ENCODE measurements around the gene UBL5. TPM values are rescaled to one million over a fixed set of nuclear protein-coding genes. Genes with fewer than 3 reads are reported as not detected.
"Not testable (repeated sequence)": the region's sequence is repeated elsewhere in the genome, so short reads cannot be mapped to it uniquely, and the experiment has no call there.

Gene UBL5
- polyA plus RNA-seq, 4 donors = 282 to 1,357 (median 757) TPM

DNA sequence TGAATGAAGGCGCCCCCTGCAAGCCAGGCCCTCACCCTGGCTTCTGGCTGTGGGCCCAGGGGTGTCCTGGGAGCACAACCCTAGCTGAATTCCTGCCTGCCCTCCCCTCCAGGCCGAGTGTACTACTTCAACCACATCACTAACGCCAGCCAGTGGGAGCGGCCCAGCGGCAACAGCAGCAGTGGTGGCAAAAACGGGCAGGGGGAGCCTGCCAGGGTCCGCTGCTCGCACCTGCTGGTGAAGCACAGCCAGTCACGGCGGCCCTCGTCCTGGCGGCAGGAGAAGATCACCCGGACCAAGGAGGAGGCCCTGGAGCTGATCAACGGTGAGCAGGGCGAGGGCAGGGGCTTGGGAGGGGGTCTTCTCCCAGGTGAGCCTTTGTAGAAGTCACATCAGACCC is 10.6 kb downstream of the UBL5 start:
- Histone ChIP-seq H3K27ac (ENCODE audit: low read depth in 1 of 3, low read length in 2 of 3) (no peak overlapping the region), H3K9me3 (ENCODE audit: control insufficient read depth in 2 of 2, insufficient read depth in 1 of 2, low read depth in 1 of 2, low read length in 1 of 2) (peaks cover 0 to 1% of the 10 kb centered on the region in 2 donors), H3K4me3 (ENCODE audit: low read depth in 1 of 3, low read length in 3 of 3) (no peak overlapping the region), H3K27me3 (ENCODE audit: control insufficient read depth in 3 of 3, insufficient read depth in 3 of 3, low read length in 3 of 3) (no peaks in the 10 kb centered on the region), H3K36me3 (ENCODE audit: control insufficient read depth in 3 of 3, insufficient read depth in 2 of 3, low read depth in 1 of 3, low read length in 3 of 3) (peaks cover 0 to 53% (median 15%) of the 10 kb centered on the region in 3 donors), H3K4me1 (ENCODE audit: control insufficient read depth in 3 of 3, insufficient read depth in 2 of 3, low read depth in 1 of 3, low read length in 2 of 3) (peaks cover 0 to 8% (median 3%) of the 10 kb centered on the region in 3 donors)
- DNase-seq (no peak), FAIRE-seq (no peak)
- 95 to 97% (median 96%) methylated on average over 15 of the region's 15 CpGs for WGBS, 3 donors

GRCh38 chr19:9839415-9839814 is 11.7 kb downstream of the UBL5 start:
- DNase-seq (no peak), FAIRE-seq (no peak)
- Histone ChIP-seq H3K36me3 (ENCODE audit: control insufficient read depth in 3 of 3, insufficient read depth in 2 of 3, low read depth in 1 of 3, low read length in 3 of 3) (peaks cover 0 to 64% (median 15%) of the 10 kb centered on the region in 3 donors), H3K27ac (ENCODE audit: low read depth in 1 of 3, low read length in 2 of 3) (no peak overlapping the region), H3K4me3 (ENCODE audit: low read depth in 1 of 3, low read length in 3 of 3) (no peak overlapping the region), H3K27me3 (ENCODE audit: control insufficient read depth in 3 of 3, insufficient read depth in 3 of 3, low read length in 3 of 3) (no peaks in the 10 kb centered on the region), H3K4me1 (ENCODE audit: control insufficient read depth in 3 of 3, insufficient read depth in 2 of 3, low read depth in 1 of 3, low read length in 2 of 3) (peaks cover 0 to 8% (median 3%) of the 10 kb centered on the region in 3 donors), H3K9me3 (ENCODE audit: control insufficient read depth in 2 of 2, insufficient read depth in 1 of 2, low read depth in 1 of 2, low read length in 1 of 2) (peaks cover 0 to 4% of the 10 kb centered on the region in 2 donors)
- 79 to 91% (median 89%) methylated on average over 1 of the region's 1 CpG for WGBS, 3 donors

DNA sequence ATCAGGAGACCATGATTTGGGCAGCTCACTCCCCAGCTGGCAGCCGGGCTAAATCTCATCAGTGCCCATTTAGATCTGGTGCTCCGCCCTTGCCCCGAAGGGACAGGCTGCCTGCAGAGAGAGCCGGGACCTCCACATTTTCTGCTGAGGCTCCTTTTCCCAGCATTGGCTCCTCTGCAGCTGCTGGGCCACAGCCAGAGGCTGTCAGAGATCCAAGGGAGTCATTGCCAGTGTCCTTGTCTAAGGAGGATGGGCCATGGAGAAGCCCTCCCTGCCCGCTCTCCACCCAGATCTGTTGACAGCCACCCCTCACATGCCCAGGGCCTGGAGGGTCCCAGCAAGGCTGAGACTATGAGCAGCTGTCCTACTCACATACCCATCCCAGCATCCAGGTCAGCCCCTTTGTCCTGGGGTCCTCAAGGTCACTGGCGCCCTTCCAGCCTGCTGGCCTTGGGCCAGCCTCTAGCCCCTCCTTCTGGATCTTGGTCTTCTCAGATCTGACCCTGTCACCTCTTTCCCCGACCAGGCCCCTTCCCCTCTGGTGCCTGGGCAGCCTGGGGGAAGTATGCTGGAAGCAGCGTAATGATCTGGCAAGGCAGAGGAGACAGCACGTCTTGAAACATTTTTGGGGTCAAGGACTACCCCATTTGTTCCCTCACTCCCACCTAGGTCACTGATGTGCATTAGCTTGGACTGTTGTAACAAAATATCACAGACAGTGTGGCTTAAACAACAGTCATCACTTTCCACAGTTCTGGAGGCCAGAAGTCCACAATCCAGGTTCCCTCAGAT is 15.3 kb downstream of the UBL5 start:
- Histone ChIP-seq H3K27me3 (ENCODE audit: control insufficient read depth in 3 of 3, insufficient read depth in 3 of 3, low read length in 3 of 3) (no peaks in the 10 kb centered on the region), H3K36me3 (ENCODE audit: control insufficient read depth in 3 of 3, insufficient read depth in 2 of 3, low read depth in 1 of 3, low read length in 3 of 3) (peaks cover 0 to 87% (median 19%) of the 10 kb centered on the region in 3 donors), H3K4me1 (ENCODE audit: control insufficient read depth in 3 of 3, insufficient read depth in 2 of 3, low read depth in 1 of 3, low read length in 2 of 3) (no peaks in the 10 kb centered on the region), H3K9me3 (ENCODE audit: control insufficient read depth in 2 of 2, insufficient read depth in 1 of 2, low read depth in 1 of 2, low read length in 1 of 2) (peaks cover 0 to 4% of the 10 kb centered on the region in 2 donors), H3K27ac (ENCODE audit: low read depth in 1 of 3, low read length in 2 of 3) (no peak overlapping the region), H3K4me3 (ENCODE audit: low read depth in 1 of 3, low read length in 3 of 3) (no peak overlapping the region)
- WGBS, 3 donors = 89 to 99% (median 98%) methylated on average over 9 of the region's 9 CpGs
- DNase-seq = no peak
- no peak for FAIRE-seq

GRCh38 chr19:9843626-9844273 is 16.0 kb downstream of the UBL5 start:
- 96 to 97% (median 96%) methylated on average over 12 of the region's 12 CpGs for WGBS, 3 donors
- DNase-seq; H3K4me1 ChIP-seq (ENCODE audit: control insufficient read depth in 3 of 3, insufficient read depth in 2 of 3, low read depth in 1 of 3, low read length in 2 of 3); H3K4me3 ChIP-seq (ENCODE audit: low read depth in 1 of 3, low read length in 3 of 3); H3K9me3 ChIP-seq (ENCODE audit: control insufficient read depth in 2 of 2, insufficient read depth in 1 of 2, low read depth in 1 of 2, low read length in 1 of 2); FAIRE-seq; H3K27ac ChIP-seq (ENCODE audit: low read depth in 1 of 3, low read length in 2 of 3); H3K27me3 ChIP-seq (ENCODE audit: control insufficient read depth in 3 of 3, insufficient read depth in 3 of 3, low read length in 3 of 3): not testable (repeated sequence)
- H3K36me3 ChIP-seq (ENCODE audit: control insufficient read depth in 3 of 3, insufficient read depth in 2 of 3, low read depth in 1 of 3, low read length in 3 of 3) = peaks cover 1 to 87% (median 17%) of the 10 kb centered on the region in 3 donors

- peak in 1 of 2 donors; percentile 14 for DNase-seq
- Histone ChIP-seq H3K4me3 (ENCODE audit: low read depth in 1 of 3, low read length in 3 of 3) (no peak overlapping the region), H3K36me3 (ENCODE audit: control insufficient read depth in 3 of 3, insufficient read depth in 2 of 3, low read depth in 1 of 3, low read length in 3 of 3) (peaks cover 8 to 80% (median 11%) of the 10 kb centered on the region in 3 donors), H3K4me1 (ENCODE audit: control insufficient read depth in 3 of 3, insufficient read depth in 2 of 3, low read depth in 1 of 3, low read length in 2 of 3) (no peaks in the 10 kb centered on the region), H3K27ac (ENCODE audit: low read depth in 1 of 3, low read length in 2 of 3) (no peak overlapping the region), H3K9me3 (ENCODE audit: control insufficient read depth in 2 of 2, insufficient read depth in 1 of 2, low read depth in 1 of 2, low read length in 1 of 2) (peaks cover 0 to 4% of the 10 kb centered on the region in 2 donors), H3K27me3 (ENCODE audit: control insufficient read depth in 3 of 3, insufficient read depth in 3 of 3, low read length in 3 of 3) (no peaks in the 10 kb centered on the region)
- no peak for FAIRE-seq
- 67 to 77% (median 67%) methylated on average over 12 to 13 of the region's 13 CpGs for WGBS, 3 donors
These were observed 19.5 kb downstream of the UBL5 start for GRCh38 chr19:9847087-9847671.

- FAIRE-seq = no peak
- peaks cover 6 to 71% (median 8%) of the 10 kb centered on the region in 3 donors for H3K36me3 ChIP-seq (ENCODE audit: control insufficient read depth in 3 of 3, insufficient read depth in 2 of 3, low read depth in 1 of 3, low read length in 3 of 3)
- no peaks in the 10 kb centered on the region for H3K27me3 ChIP-seq (ENCODE audit: control insufficient read depth in 3 of 3, insufficient read depth in 3 of 3, low read length in 3 of 3)
- no peak for DNase-seq
- no peak overlapping the region for H3K27ac ChIP-seq (ENCODE audit: low read depth in 1 of 3, low read length in 2 of 3)
- peaks cover 0 to 4% of the 10 kb centered on the region in 2 donors for H3K9me3 ChIP-seq (ENCODE audit: control insufficient read depth in 2 of 2, insufficient read depth in 1 of 2, low read depth in 1 of 2, low read length in 1 of 2)
- no peaks in the 10 kb centered on the region for H3K4me1 ChIP-seq (ENCODE audit: control insufficient read depth in 3 of 3, insufficient read depth in 2 of 3, low read depth in 1 of 3, low read length in 2 of 3)
- 65 to 94% (median 75%) methylated on average over 3 to 4 of the region's 4 CpGs for WGBS, 3 donors
- H3K4me3 ChIP-seq (ENCODE audit: low read depth in 1 of 3, low read length in 3 of 3) = no peak overlapping the region
These were observed 20.3 kb downstream of the UBL5 start for GRCh38 chr19:9848060-9848459.

DNA sequence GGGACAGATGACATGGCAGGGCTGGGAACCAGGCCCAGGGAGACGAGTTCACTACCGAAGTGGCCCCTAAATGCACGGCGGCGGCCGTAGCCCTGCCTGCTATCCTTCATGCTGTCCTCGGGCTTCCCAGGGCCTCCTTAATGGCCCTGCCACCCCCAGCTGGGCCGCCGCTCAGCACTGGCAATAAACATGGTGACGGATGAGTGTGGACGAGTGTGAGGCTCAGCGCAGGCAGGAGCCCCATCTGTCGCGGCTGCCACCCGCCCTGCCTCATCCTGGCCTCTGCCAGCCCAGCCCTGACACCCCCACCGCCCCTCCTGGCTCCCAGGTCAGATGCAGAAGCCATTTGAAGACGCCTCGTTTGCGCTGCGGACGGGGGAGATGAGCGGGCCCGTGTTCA is 21.0 kb downstream of the UBL5 start:
- FAIRE-seq = no peak
- WGBS, 3 donors = 86 to 94% (median 88%) methylated on average over 20 to 23 of the region's 23 CpGs
- Histone ChIP-seq H3K4me3 (ENCODE audit: low read depth in 1 of 3, low read length in 3 of 3) (no peak overlapping the region), H3K27me3 (ENCODE audit: control insufficient read depth in 3 of 3, insufficient read depth in 3 of 3, low read length in 3 of 3) (no peaks in the 10 kb centered on the region), H3K4me1 (ENCODE audit: control insufficient read depth in 3 of 3, insufficient read depth in 2 of 3, low read depth in 1 of 3, low read length in 2 of 3) (no peaks in the 10 kb centered on the region), H3K9me3 (ENCODE audit: control insufficient read depth in 2 of 2, insufficient read depth in 1 of 2, low read depth in 1 of 2, low read length in 1 of 2) (no peaks in the 10 kb centered on the region), H3K27ac (ENCODE audit: low read depth in 1 of 3, low read length in 2 of 3) (no peak overlapping the region), H3K36me3 (ENCODE audit: control insufficient read depth in 3 of 3, insufficient read depth in 2 of 3, low read depth in 1 of 3, low read length in 3 of 3) (peaks cover 5 to 64% (median 8%) of the 10 kb centered on the region in 3 donors)
- no peak for DNase-seq

DNA sequence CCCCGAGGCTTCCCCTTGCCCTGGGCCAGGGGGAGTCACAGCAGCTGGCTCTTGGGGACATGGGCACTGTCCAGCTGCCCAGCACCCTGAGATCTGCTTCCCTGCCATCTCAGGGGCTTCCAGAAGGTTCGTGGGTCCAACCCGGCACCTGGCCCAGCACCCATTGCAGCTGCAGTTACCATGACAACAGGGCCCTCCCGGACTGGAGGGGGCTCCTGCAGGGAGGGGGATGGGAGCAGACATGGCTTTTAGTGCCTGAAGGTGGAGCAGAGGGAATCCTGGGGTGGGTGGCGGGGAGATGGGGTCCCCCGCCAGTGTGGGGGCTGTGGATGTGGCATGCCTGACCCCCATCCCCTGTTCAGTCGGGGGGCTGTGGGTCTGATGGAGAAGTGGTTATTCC is 22.1 kb downstream of the UBL5 start:
- Histone ChIP-seq H3K4me3 (ENCODE audit: low read depth in 1 of 3, low read length in 3 of 3) (no peak overlapping the region), H3K27me3 (ENCODE audit: control insufficient read depth in 3 of 3, insufficient read depth in 3 of 3, low read length in 3 of 3) (no peaks in the 10 kb centered on the region), H3K36me3 (ENCODE audit: control insufficient read depth in 3 of 3, insufficient read depth in 2 of 3, low read depth in 1 of 3, low read length in 3 of 3) (peaks cover 5 to 54% (median 8%) of the 10 kb centered on the region in 3 donors), H3K4me1 (ENCODE audit: control insufficient read depth in 3 of 3, insufficient read depth in 2 of 3, low read depth in 1 of 3, low read length in 2 of 3) (no peaks in the 10 kb centered on the region), H3K27ac (ENCODE audit: low read depth in 1 of 3, low read length in 2 of 3) (no peak overlapping the region), H3K9me3 (ENCODE audit: control insufficient read depth in 2 of 2, insufficient read depth in 1 of 2, low read depth in 1 of 2, low read length in 1 of 2) (peaks cover 0 to 3% of the 10 kb centered on the region in 2 donors)
- FAIRE-seq = no peak
- no peak for DNase-seq
- WGBS, 3 donors = 75 to 88% (median 85%) methylated on average over 6 to 7 of the region's 7 CpGs
